Heart right ventricle (tissue), 16 donors: Measurements from ENCODE around the gene SESN3. TPM values are rescaled to one million over a fixed set of nuclear protein-coding genes. Genes with fewer than 3 reads are reported as not detected.
"Not testable (repeated sequence)": the region's sequence is repeated elsewhere in the genome, so short reads cannot be mapped to it uniquely, and the experiment has no call there.

ENCODE experiments used
- ATAC-seq, 8 donors: fragments of 200-7000 bp; cut with Tn5 transposase; one replicate each; pipeline ENCODE4 v1.9.1; 2020; ENCODE audit warnings: mild to moderate bottlenecking in 8 of 8, moderate library complexity in 8 of 8, moderate number of reproducible peaks in 1 of 8
- DNase-seq, 2 donors: peaks; one replicate each; pipeline ENCODE4 v3.0.0-alpha.2; 2020
- H3K27ac ChIP-seq, 10 donors: fragments of 200-600 bp; sonication (generic) in 2 of 10; one replicate each; pipeline versions ENCODE4 v1.5.0 to v1.8.0; 2020 to 2022; ENCODE audit warnings: mild to moderate bottlenecking in 3 of 10
- H3K27me3 ChIP-seq, 7 donors: fragments of 200-600 bp; one replicate each; pipeline ENCODE4 v1.8.0; 2021 to 2022; ENCODE audit warnings: mild to moderate bottlenecking in 2 of 7
- H3K36me3 ChIP-seq, 9 donors: fragments of 200-600 bp; sonication (generic) in 1 of 9; one replicate each; pipeline versions ENCODE4 v1.5.0 to v1.8.0; 2020 to 2022; ENCODE audit warnings: mild to moderate bottlenecking in 2 of 9
- H3K4me1 ChIP-seq, 9 donors: fragments of 200-600 bp; sonication (generic) in 1 of 9; one replicate each; pipeline versions ENCODE4 v1.5.0 to v1.8.0; 2020 to 2022; ENCODE audit warnings: mild to moderate bottlenecking in 4 of 9
- H3K4me3 ChIP-seq, 10 donors: fragments of 200-600 bp; sonication (generic) in 2 of 10; one replicate each; pipeline versions ENCODE4 v1.5.0 to v1.8.0; 2020 to 2022; ENCODE audit warnings: mild to moderate bottlenecking in 7 of 10, moderate library complexity in 2 of 10
- H3K9me3 ChIP-seq, 11 donors: fragments of 200-600 bp in 10 of 11; sonication (generic) in 2 of 11; one replicate each; pipeline versions ENCODE4 v1.5.0 to v1.8.0; 2013 to 2022; ENCODE audit warnings: mild to moderate bottlenecking in 2 of 11, control low read depth in 1 of 11, moderate library complexity in 1 of 11
- CTCF ChIP-seq, 9 donors: fragments of 200-600 bp; sonication (generic) in 2 of 9; IDR thresholded peaks; one replicate each; pipeline versions ENCODE4 v1.5.0 to v1.8.0; 2021 to 2022; ENCODE audit warnings: antibody characterized with exemption in 9 of 9, mild to moderate bottlenecking in 5 of 9, moderate library complexity in 1 of 9
- WGBS, 2 donors: extraction: QIAGEN DNeasy Blood & Tissue Kit; methylation state at CpG; one replicate each; pipeline ENCODE4 v1.1.7; 2013; ENCODE audit warnings: inconsistent platforms in 1 of 2; 5-methylcytosine and 5-hydroxymethylcytosine counted together
- intact Hi-C, 10 donors: fragments of 100-400 bp; cut with DNase I; formaldehyde crosslinking; loops; one replicate each; pipeline versions ENCODE4 v1.11.1 to v1.14.2; 2022
- polyA plus RNA-seq, 2 donors: library from polyadenylated mRNA; stranded (reverse); fragments of 200-250 nt; gene quantifications; one replicate each; pipeline ENCODE4 v1.2.3, GENCODE V29; 2013
- total RNA-seq, 10 donors: library from RNA; stranded (reverse); fragmentation: NEBNext Ultra II Directional in 3 of 10; extraction: Animal tissue kit (Norgen Biotek cat#: 25700) in 3 of 10; gene quantifications; one replicate each; pipeline versions ENCODE4 v1.2.1 to v1.2.4, GENCODE V29; 2021 to 2023
- donor health status: Arrhythmogenic right ventricular cardiomyopathy.
- donor health status: ischemic (EF 13 %, LVEDD 7.1; RV severe dilation, severe dysfunction).
- donor health status: healthy with polysubstance abuse.
- donor health status: DM: no; HTN: yes; CAD: no.
- donor health status: DM: no; HTN: no; CAD: no.
- donor health status: ischemic (EF 25% LVEDD 6.9; RV normal size, moderate dysfunction).
- donor health status: ischemic (EF 25% LVEDD 5.7; RV mildly dilated, moderate dysfunction).
- donor health status: healthy.
- donor health status: DM: yes; HTN: yes; CAD: no.
- donor health status: Ischemic cardiomyopathy.
- donor health status: ischemic (EF 35%, LVEDD 5.7; RV mildly dilated, moderate dysfunction).
- donor health status: nonischemic (EF 11% LVEDD 7.7; RV severe dilation, severe dysfunction).
- donor health status: DM: yes; HTN: yes; CAD: no.
- donor health status: PGD.
- donor health status: ischemic (EF 29% LVEDD 5.4; RV normal size, mild dysfunction).
- donor health status: nonischemic (EF 23%, LVEDD 6.1; RV moderate dilation, normal function).

SESN3 gene
- total and polyA plus RNA-seq, 12 donors: 0.65 to 15.4 (median 9.0) TPM

GRCh38 chr11:95137299-95137698 is 93.7 kb downstream of the SESN3 start:
- Histone ChIP-seq H3K4me1 (peaks cover 0 to 7% (median 4%) of the 10 kb centered on the region in 9 donors), H3K36me3 (peaks cover 0 to 5% (median 0%) of the 10 kb centered on the region in 9 donors), H3K27ac (no peak overlapping the region), H3K4me3 (no peak overlapping the region), H3K9me3 (no peaks in the 10 kb centered on the region), H3K27me3 (no peaks in the 10 kb centered on the region)
- intact Hi-C loops: loop anchor here in 2 of 10 donors (5.0 to 10.0 kb wide), 2 partner anchors 45 to 512 kb away; no protein-coding TSS in a partner anchor
- TF ChIP-seq CTCF (IDR thresholded peaks at IDR 0.05): no peak
- DNase-seq (no peak), ATAC-seq (no peak)

GRCh38 chr11:95136747-95137146 is 94.3 kb downstream of the SESN3 start:
- H3K36me3 ChIP-seq, DNase-seq, H3K4me3 ChIP-seq, H3K9me3 ChIP-seq, H3K4me1 ChIP-seq, ATAC-seq, H3K27ac ChIP-seq, H3K27me3 ChIP-seq: not testable (repeated sequence)
- 94 to 99% methylated on average over 4 of the region's 4 CpGs for WGBS, 2 donors
- intact Hi-C loops: loop anchor here in 2 of 10 donors (5.0 to 10.0 kb wide), 2 partner anchors 44 to 512 kb away; no protein-coding TSS in a partner anchor

- no peak for TF ChIP-seq CTCF (IDR thresholded peaks at IDR 0.05)
- Histone ChIP-seq H3K4me3 (no peak overlapping the region), H3K27me3 (no peaks in the 10 kb centered on the region), H3K36me3 (peaks cover 0 to 8% (median 0%) of the 10 kb centered on the region in 9 donors), H3K27ac (no peak overlapping the region), H3K4me1 (peaks cover 0 to 7% (median 4%) of the 10 kb centered on the region in 9 donors), H3K9me3 (no peaks in the 10 kb centered on the region)
- 98% methylated on average over 2 of the region's 2 CpGs for WGBS, 2 donors
- DNase-seq (no peak), ATAC-seq (no peak)
- intact Hi-C loops: loop anchor here in 2 of 10 donors (5.0 to 10.0 kb wide), 2 partner anchors 44 to 511 kb away; no protein-coding TSS in a partner anchor
Observed at GRCh38 chr11:95135880-95136279, 95.1 kb downstream of the SESN3 start.

- DNase-seq: no peak
- ATAC-seq: no peak
- intact Hi-C loops: loop anchor here in 2 of 10 donors (5.0 to 10.0 kb wide), 2 partner anchors 43 to 510 kb away; no protein-coding TSS in a partner anchor
- Histone ChIP-seq H3K27me3 (no peaks in the 10 kb centered on the region), H3K4me3 (no peak overlapping the region), H3K9me3 (no peaks in the 10 kb centered on the region), H3K36me3 (peaks cover 0 to 8% (median 0%) of the 10 kb centered on the region in 9 donors), H3K4me1 (peaks cover 0 to 7% (median 4%) of the 10 kb centered on the region in 9 donors), H3K27ac (peak overlapping the region in 2 of 10 donors; percentile 7 to 45)
- 51 to 73% methylated on average over 3 to 6 of the region's 6 CpGs for WGBS, 2 donors
- TF ChIP-seq CTCF (IDR thresholded peaks at IDR 0.05): no peak
Observed at GRCh38 chr11:95135155-95135554, 95.8 kb downstream of the SESN3 start.

GRCh38 chr11:95134491-95134890 is 96.5 kb downstream of the SESN3 start:
- 66 to 69% methylated on average over 5 of the region's 5 CpGs for WGBS, 2 donors
- ATAC-seq: peak in 6 of 8 donors; percentile 37 to 67 (median 50)
- H3K4me3 ChIP-seq: no peak overlapping the region
- DNase-seq: no peak
- peaks cover 0 to 7% (median 4%) of the 10 kb centered on the region in 9 donors for H3K4me1 ChIP-seq
- no peak for TF ChIP-seq CTCF (IDR thresholded peaks at IDR 0.05)
- H3K36me3 ChIP-seq: peaks cover 0 to 15% (median 0%) of the 10 kb centered on the region in 9 donors
- peak overlapping the region in 3 of 10 donors; percentile 7 to 45 (median 12) for H3K27ac ChIP-seq
- no peaks in the 10 kb centered on the region for H3K27me3 ChIP-seq
- intact Hi-C loops: loop anchor here in 1 of 10 donors (10.0 kb wide), 1 partner anchor 510 kb away; no protein-coding TSS in a partner anchor
- H3K9me3 ChIP-seq: no peaks in the 10 kb centered on the region
